Hepatocyte (in vitro differentiated cells): Measurements from ENCODE around the gene PHF14. TPM values are rescaled to one million over a fixed set of nuclear protein-coding genes. Genes with fewer than 3 reads are reported as not detected.
A peak's percentile ranks its signal among the peaks of the same experiment; 100 is the strongest.

Experiments used
- DNase-seq: peaks from one replicate; pipeline ENCODE4 v3.0.0-alpha.2; 2016; ENCODE audit warnings: low spot score
- H2AFZ ChIP-seq: fragments of 200-600 bp; sonication (generic); 2 replicates; pipeline ENCODE4 v1.6.0; 2016; ENCODE audit warnings: antibody characterized with exemption, mild to moderate bottlenecking
- H3K27ac ChIP-seq: fragments of 200-600 bp; sonication (generic); 2 replicates; pipeline ENCODE4 v1.5.1; 2016; ENCODE audit warnings: mild to moderate bottlenecking
- H3K27me3 ChIP-seq: fragments of 200-600 bp; sonication (generic); 2 replicates; pipeline ENCODE4 v1.6.1; 2016
- H3K36me3 ChIP-seq: fragments of 200-600 bp; sonication (generic); replicated peaks from 2 replicates; pipeline ENCODE4 v1.5.1; 2016; ENCODE audit warnings: low read depth; ENCODE audit not compliant: insufficient read depth
- H3K4me1 ChIP-seq: fragments of 200-600 bp; sonication (generic); 2 replicates; pipeline ENCODE4 v1.5.1; 2016; ENCODE audit warnings: mild to moderate bottlenecking, moderate library complexity; ENCODE audit not compliant: insufficient read depth
- H3K4me2 ChIP-seq: fragments of 200-600 bp; sonication (generic); 2 replicates; pipeline ENCODE4 v1.6.0; 2016
- H3K4me3 ChIP-seq: fragments of 200-600 bp; sonication (generic); 2 replicates; pipeline ENCODE4 v1.5.1; 2016; ENCODE audit warnings: mild to moderate bottlenecking
- H3K79me2 ChIP-seq: fragments of 200-600 bp; sonication (generic); 2 replicates; pipeline ENCODE4 v1.6.0; 2017; ENCODE audit warnings: mild to moderate bottlenecking
- H3K9me2 ChIP-seq: fragments of 200-600 bp; sonication (generic); replicated peaks from 2 replicates; pipeline ENCODE4 v1.6.0; 2017; ENCODE audit warnings: mild to moderate bottlenecking; ENCODE audit not compliant: insufficient read depth
- H3K9me3 ChIP-seq: fragments of 200-600 bp; sonication (generic); 2 replicates; pipeline ENCODE4 v1.5.1; 2016; ENCODE audit warnings: low read depth, mild to moderate bottlenecking
- H4K20me1 ChIP-seq: fragments of 200-600 bp; sonication (generic); 2 replicates; pipeline ENCODE4 v1.6.0; 2016; ENCODE audit warnings: mild to moderate bottlenecking; ENCODE audit not compliant: insufficient read depth, poor library complexity, severe bottlenecking
- EZH2 ChIP-seq: fragments of 200-600 bp; sonication (generic); IDR thresholded peaks from 2 replicates; pipeline ENCODE4 v1.6.1; 2016; ENCODE audit warnings: antibody characterized with exemption, mild to moderate bottlenecking, borderline replicate concordance
- EZH2phosphoT487 ChIP-seq: fragments of 200-600 bp; sonication (generic); IDR thresholded peaks from one replicate; pipeline ENCODE4 v1.6.1; 2018; ENCODE audit warnings: antibody characterized with exemption, mild to moderate bottlenecking, low read depth, moderate library complexity; ENCODE audit not compliant: unreplicated experiment, severe bottlenecking
- WGBS: methylation state at CpG from one replicate; pipeline ENCODE4 v1.1.6; 2016; ENCODE audit warnings: low lambda C conversion rate; ENCODE audit errors: missing lambda C conversion rate; 5-methylcytosine and 5-hydroxymethylcytosine counted together
- polyA plus RNA-seq: library from polyadenylated mRNA; unstranded; fragments of >200 nt; fragmentation: Nextera tagmentation; extraction: Ambion mirVana; gene quantifications from 2 replicates; pipeline ENCODE4 v1.2.1, GENCODE V29; 2016
- total RNA-seq: library from RNA; depleted of rRNA; stranded (reverse); fragments of >200 nt; gene quantifications from 2 replicates; pipeline ENCODE4 v1.2.3, GENCODE V29; 2014
- TF ChIP-seq, protein P1 (sequence below): fragments of 200-600 bp; sonication (generic); IDR thresholded peaks from 2 replicates; pipeline ENCODE4 v1.5.1; 2016; ENCODE audit warnings: antibody characterized with exemption, mild to moderate bottlenecking; ENCODE audit not compliant: poor library complexity

Gene PHF14
- total and polyA plus RNA-seq, 2 experiments from 2014 or later: 31.5 to 49.1 TPM

GRCh38 chr7:11207565-11207964, 233.9 kb downstream of the PHF14 start:
- H3K4me2 ChIP-seq: no peak overlapping the region
- no peak overlapping the region for H3K4me3 ChIP-seq
- H3K4me1 ChIP-seq: peaks cover 4% of the 10 kb centered on the region
- no peaks in the 10 kb centered on the region for H3K9me2 ChIP-seq
- H3K27ac ChIP-seq: no peak overlapping the region
- no peaks in the 10 kb centered on the region for H3K27me3 ChIP-seq
- TF ChIP-seq EZH2phosphoT487: no peak
- TF ChIP-seq, protein P1, sequence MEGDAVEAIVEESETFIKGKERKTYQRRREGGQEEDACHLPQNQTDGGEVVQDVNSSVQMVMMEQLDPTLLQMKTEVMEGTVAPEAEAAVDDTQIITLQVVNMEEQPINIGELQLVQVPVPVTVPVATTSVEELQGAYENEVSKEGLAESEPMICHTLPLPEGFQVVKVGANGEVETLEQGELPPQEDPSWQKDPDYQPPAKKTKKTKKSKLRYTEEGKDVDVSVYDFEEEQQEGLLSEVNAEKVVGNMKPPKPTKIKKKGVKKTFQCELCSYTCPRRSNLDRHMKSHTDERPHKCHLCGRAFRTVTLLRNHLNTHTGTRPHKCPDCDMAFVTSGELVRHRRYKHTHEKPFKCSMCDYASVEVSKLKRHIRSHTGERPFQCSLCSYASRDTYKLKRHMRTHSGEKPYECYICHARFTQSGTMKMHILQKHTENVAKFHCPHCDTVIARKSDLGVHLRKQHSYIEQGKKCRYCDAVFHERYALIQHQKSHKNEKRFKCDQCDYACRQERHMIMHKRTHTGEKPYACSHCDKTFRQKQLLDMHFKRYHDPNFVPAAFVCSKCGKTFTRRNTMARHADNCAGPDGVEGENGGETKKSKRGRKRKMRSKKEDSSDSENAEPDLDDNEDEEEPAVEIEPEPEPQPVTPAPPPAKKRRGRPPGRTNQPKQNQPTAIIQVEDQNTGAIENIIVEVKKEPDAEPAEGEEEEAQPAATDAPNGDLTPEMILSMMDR: peak; percentile 17
- WGBS: 87% methylated on average over 3 of the region's 3 CpGs
- no peaks in the 10 kb centered on the region for H3K36me3 ChIP-seq
- no peaks in the 10 kb centered on the region for H3K9me3 ChIP-seq
- no peaks in the 10 kb centered on the region for H4K20me1 ChIP-seq
- no peak overlapping the region for H2AFZ ChIP-seq
- no peak for DNase-seq
- no peaks in the 10 kb centered on the region for H3K79me2 ChIP-seq

DNA sequence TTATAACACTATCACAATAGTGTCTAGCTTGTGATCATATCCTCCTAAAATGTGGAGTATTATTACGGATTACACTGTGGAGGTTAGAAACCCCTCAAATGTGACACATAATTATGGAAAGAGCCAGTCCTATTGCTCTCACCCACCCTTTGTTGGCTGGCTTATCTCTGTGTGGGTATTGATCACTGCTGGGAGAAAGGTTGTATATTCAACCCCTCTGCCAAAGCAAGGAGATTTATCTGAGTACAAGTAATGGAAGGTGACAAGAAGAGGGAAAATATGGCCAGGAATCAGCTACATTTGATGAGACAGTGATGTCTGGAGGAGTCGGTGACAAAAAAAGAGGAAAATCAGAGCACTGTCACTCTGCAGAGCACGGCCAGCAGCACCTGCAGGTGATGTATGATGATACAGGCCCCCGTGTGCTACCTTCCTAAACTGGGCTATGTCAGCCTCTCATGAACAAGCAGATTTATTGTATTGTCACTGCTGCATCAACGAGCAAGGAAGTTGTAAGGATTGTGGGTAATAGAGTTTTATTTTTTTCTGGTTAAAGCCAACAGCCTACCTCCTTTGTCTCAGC, 235.3 kb downstream of the PHF14 start:
- H3K9me2 ChIP-seq: no peaks in the 10 kb centered on the region
- H3K27me3 ChIP-seq: no peaks in the 10 kb centered on the region
- H3K4me1 ChIP-seq: peaks cover 14% of the 10 kb centered on the region
- H3K4me2 ChIP-seq: no peak overlapping the region
- 79% methylated on average over 5 of the region's 5 CpGs for WGBS
- no peaks in the 10 kb centered on the region for H4K20me1 ChIP-seq
- no peak for DNase-seq
- H3K79me2 ChIP-seq: no peaks in the 10 kb centered on the region
- H3K4me3 ChIP-seq: no peak overlapping the region
- TF ChIP-seq, protein P1: no peak
- TF ChIP-seq EZH2 (no peak), EZH2phosphoT487 (no peak)
- H3K27ac ChIP-seq: no peak overlapping the region
- no peaks in the 10 kb centered on the region for H3K9me3 ChIP-seq
- no peaks in the 10 kb centered on the region for H3K36me3 ChIP-seq
- H2AFZ ChIP-seq: no peak overlapping the region

- Histone ChIP-seq H3K4me1 (peaks cover 14% of the 10 kb centered on the region), H3K36me3 (no peaks in the 10 kb centered on the region), H3K4me3 (no peak overlapping the region), H3K79me2 (no peaks in the 10 kb centered on the region), H3K9me3 (no peaks in the 10 kb centered on the region), H3K27ac (no peak overlapping the region), H3K27me3 (no peaks in the 10 kb centered on the region), H3K4me2 (no peak overlapping the region), H4K20me1 (no peaks in the 10 kb centered on the region), H2AFZ (no peak overlapping the region), H3K9me2 (no peaks in the 10 kb centered on the region)
- WGBS: 100% methylated on average over 2 of the region's 2 CpGs
- TF ChIP-seq, protein P1: no peak
- TF ChIP-seq EZH2 (no peak), EZH2phosphoT487 (no peak)
- DNase-seq: no peak
Observed at GRCh38 chr7:11210374-11210773, 236.7 kb downstream of the PHF14 start.

GRCh38 chr7:11212080-11212711, 238.5 kb downstream of the PHF14 start:
- DNase-seq: peak; percentile 86
- H3K4me1 ChIP-seq: peaks cover 10% of the 10 kb centered on the region
- 36% methylated on average over 4 of the region's 4 CpGs for WGBS
- H4K20me1 ChIP-seq: no peaks in the 10 kb centered on the region
- no peaks in the 10 kb centered on the region for H3K9me3 ChIP-seq
- no peak overlapping the region for H3K4me3 ChIP-seq
- TF ChIP-seq, protein P1: peak; percentile 82
- no peak for TF ChIP-seq EZH2
- no peaks in the 10 kb centered on the region for H3K27me3 ChIP-seq
- H3K79me2 ChIP-seq: no peaks in the 10 kb centered on the region
- no peaks in the 10 kb centered on the region for H3K36me3 ChIP-seq
- H3K9me2 ChIP-seq: no peaks in the 10 kb centered on the region
- H3K4me2 ChIP-seq: peak overlapping the region; percentile 34
- H2AFZ ChIP-seq: no peak overlapping the region
- H3K27ac ChIP-seq: no peak overlapping the region
